Upper lobe of left lung (tissue), 4 donors: Measurements from ENCODE around the gene SREBF1.

Source experiments
- POLR2A ChIP-seq, 4 donors: fragments of 450-650 bp; IDR thresholded peaks; one replicate each; pipeline ENCODE4 v1.5.1; 2016 to 2017; ENCODE audit warnings: antibody characterized with exemption in 4 of 4, mild to moderate bottlenecking in 2 of 4
- POLR2AphosphoS5 ChIP-seq, 2 donors: sonication (generic); formaldehyde crosslinking; IDR thresholded peaks; one replicate each; pipeline ENCODE4 v1.5.1; 2017; ENCODE audit warnings: antibody characterized with exemption in 2 of 2
- TF ChIP-seq, protein P1 (sequence below), 6 experiments: fragments of 450-650 bp in 4 of 6; fragments of 200-600 bp in 2 of 6; sonication (generic) in 2 of 6; IDR thresholded peaks; one replicate each; pipeline ENCODE4 v1.5.1; 2016 to 2019; ENCODE audit warnings: antibody characterized with exemption in 6 of 6

DNA sequence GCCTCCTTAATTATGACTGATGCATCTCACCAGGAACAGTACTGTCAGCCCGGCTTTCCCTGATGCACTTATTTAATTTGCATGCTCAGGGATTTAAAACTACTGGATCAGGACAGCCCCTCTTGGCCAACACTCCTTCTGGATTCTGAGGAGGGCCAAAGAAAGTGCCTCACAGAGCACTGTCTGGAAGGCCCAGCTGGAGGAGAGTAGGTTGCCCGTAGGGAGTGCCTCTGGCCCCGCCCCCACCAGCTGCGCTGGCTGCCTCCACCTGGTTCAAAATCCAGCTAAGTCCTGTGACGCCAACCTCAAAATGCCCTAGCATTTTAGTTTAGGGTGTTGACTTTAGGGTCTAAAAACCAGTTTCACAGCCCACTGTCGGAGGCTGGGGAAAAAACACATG lies 49.4 kb upstream of the SREBF1 start:
- TF ChIP-seq, protein P1, sequence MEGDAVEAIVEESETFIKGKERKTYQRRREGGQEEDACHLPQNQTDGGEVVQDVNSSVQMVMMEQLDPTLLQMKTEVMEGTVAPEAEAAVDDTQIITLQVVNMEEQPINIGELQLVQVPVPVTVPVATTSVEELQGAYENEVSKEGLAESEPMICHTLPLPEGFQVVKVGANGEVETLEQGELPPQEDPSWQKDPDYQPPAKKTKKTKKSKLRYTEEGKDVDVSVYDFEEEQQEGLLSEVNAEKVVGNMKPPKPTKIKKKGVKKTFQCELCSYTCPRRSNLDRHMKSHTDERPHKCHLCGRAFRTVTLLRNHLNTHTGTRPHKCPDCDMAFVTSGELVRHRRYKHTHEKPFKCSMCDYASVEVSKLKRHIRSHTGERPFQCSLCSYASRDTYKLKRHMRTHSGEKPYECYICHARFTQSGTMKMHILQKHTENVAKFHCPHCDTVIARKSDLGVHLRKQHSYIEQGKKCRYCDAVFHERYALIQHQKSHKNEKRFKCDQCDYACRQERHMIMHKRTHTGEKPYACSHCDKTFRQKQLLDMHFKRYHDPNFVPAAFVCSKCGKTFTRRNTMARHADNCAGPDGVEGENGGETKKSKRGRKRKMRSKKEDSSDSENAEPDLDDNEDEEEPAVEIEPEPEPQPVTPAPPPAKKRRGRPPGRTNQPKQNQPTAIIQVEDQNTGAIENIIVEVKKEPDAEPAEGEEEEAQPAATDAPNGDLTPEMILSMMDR (IDR thresholded peaks at IDR 0.05), result no peak
- TF ChIP-seq POLR2AphosphoS5 (IDR thresholded peaks at IDR 0.05), result no peak
- TF ChIP-seq POLR2A (IDR thresholded peaks at IDR 0.05), result no peak
